Vagina (tissue), 2 donors: ENCODE results near the gene LRMDA. TPM values are rescaled to one million over a fixed set of nuclear protein-coding genes. Genes with fewer than 3 reads are reported as not detected.

ENCODE experiments used
- DNase-seq, 2 donors: peaks; one replicate each; pipeline ENCODE4 v3.0.0-alpha.2; 2017; ENCODE audit errors: extremely low spot score in 2 of 2
- H3K27ac ChIP-seq: fragments of 200-600 bp; sonication (generic); one replicate; pipeline ENCODE4 v1.5.1; 2019
- H3K27me3 ChIP-seq: fragments of 200-600 bp; sonication (generic); one replicate; pipeline ENCODE4 v1.5.1; 2019
- H3K36me3 ChIP-seq, 2 donors: fragments of 200-600 bp; sonication (generic); one replicate each; pipeline ENCODE4 v1.5.1; 2017 to 2019
- H3K4me1 ChIP-seq: fragments of 200-600 bp; sonication (generic); one replicate; pipeline ENCODE4 v1.5.1; 2019
- H3K4me3 ChIP-seq, 2 donors: fragments of 200-600 bp; sonication (generic); 1 replicate in 1 of 2; 2 replicates in 1 of 2; pipeline ENCODE4 v1.5.1; 2016 to 2019
- H3K9me3 ChIP-seq: fragments of 200-600 bp; sonication (generic); one replicate; pipeline ENCODE4 v1.5.1; 2019
- POLR2A ChIP-seq, 2 donors: fragments of 450-650 bp; IDR thresholded peaks; one replicate each; pipeline ENCODE4 v1.6.1; 2017; ENCODE audit warnings: antibody characterized with exemption in 2 of 2, mild to moderate bottlenecking in 2 of 2, moderate library complexity in 2 of 2
- POLR2AphosphoS5 ChIP-seq, 2 donors: sonication (generic); formaldehyde crosslinking; IDR thresholded peaks; one replicate each; pipeline ENCODE4 v1.9.0; 2017; ENCODE audit warnings: antibody characterized with exemption in 2 of 2, mild to moderate bottlenecking in 2 of 2, low read depth in 1 of 2; ENCODE audit not compliant: insufficient read depth in 1 of 2
- intact Hi-C: fragments of 100-400 bp; cut with DNase I; formaldehyde crosslinking; loops from one replicate; pipeline ENCODE4 v1.15.1; 2023
- total RNA-seq: library from RNA; depleted of rRNA; stranded (reverse); fragments of >200 nt; gene quantifications from one replicate; pipeline ENCODE4 v1.2.3, GENCODE V29; 2016
- TF ChIP-seq, protein P1 (sequence below), 3 experiments: fragments of 450-650 bp in 2 of 3; fragments of 200-600 bp in 1 of 3; sonication (generic) in 1 of 3; IDR thresholded peaks; one replicate each; pipeline ENCODE4 v1.5.1; 2017 to 2019; ENCODE audit warnings: antibody characterized with exemption in 3 of 3, mild to moderate bottlenecking in 2 of 3, moderate library complexity in 2 of 3

The LRMDA gene
- total RNA-seq, 1 donor from 2014 or later = 22.6 TPM

DNA sequence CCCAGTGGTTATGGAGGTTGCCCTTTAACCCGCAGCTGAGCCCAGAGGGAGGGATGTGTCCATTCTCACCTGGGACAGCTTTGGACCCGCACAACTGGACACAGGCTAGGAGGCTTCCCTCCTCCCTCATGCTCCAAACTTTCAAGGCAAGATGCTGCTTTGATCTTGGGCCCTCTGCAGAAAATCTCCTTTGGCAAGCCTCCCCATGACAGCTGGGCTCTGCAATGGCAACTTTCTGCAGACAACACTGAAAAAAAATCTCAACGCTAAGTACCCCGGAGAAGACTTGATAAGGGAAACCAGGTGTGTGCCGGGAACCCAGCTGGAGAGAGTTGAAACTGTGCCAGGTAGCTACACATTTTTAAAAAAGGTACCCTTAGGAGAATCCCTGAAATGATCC is 610.1 kb downstream of the LRMDA start:
- no peaks in the 10 kb centered on the region for H3K4me1 ChIP-seq
- no peaks in the 10 kb centered on the region for H3K36me3 ChIP-seq
- H3K9me3 ChIP-seq = no peaks in the 10 kb centered on the region
- no peaks in the 10 kb centered on the region for H3K27me3 ChIP-seq
- intact Hi-C loops = no loop called here
- no peak overlapping the region for H3K4me3 ChIP-seq
- no peak overlapping the region for H3K27ac ChIP-seq
- DNase-seq = no peak
- TF ChIP-seq, protein P1, sequence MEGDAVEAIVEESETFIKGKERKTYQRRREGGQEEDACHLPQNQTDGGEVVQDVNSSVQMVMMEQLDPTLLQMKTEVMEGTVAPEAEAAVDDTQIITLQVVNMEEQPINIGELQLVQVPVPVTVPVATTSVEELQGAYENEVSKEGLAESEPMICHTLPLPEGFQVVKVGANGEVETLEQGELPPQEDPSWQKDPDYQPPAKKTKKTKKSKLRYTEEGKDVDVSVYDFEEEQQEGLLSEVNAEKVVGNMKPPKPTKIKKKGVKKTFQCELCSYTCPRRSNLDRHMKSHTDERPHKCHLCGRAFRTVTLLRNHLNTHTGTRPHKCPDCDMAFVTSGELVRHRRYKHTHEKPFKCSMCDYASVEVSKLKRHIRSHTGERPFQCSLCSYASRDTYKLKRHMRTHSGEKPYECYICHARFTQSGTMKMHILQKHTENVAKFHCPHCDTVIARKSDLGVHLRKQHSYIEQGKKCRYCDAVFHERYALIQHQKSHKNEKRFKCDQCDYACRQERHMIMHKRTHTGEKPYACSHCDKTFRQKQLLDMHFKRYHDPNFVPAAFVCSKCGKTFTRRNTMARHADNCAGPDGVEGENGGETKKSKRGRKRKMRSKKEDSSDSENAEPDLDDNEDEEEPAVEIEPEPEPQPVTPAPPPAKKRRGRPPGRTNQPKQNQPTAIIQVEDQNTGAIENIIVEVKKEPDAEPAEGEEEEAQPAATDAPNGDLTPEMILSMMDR (IDR thresholded peaks at IDR 0.05) = no peak
- TF ChIP-seq POLR2AphosphoS5 (IDR thresholded peaks at IDR 0.05; ENCODE audit: insufficient read depth in 1 of 2, low read depth in 1 of 2) (no peak), POLR2A (IDR thresholded peaks at IDR 0.05) (no peak)

DNA sequence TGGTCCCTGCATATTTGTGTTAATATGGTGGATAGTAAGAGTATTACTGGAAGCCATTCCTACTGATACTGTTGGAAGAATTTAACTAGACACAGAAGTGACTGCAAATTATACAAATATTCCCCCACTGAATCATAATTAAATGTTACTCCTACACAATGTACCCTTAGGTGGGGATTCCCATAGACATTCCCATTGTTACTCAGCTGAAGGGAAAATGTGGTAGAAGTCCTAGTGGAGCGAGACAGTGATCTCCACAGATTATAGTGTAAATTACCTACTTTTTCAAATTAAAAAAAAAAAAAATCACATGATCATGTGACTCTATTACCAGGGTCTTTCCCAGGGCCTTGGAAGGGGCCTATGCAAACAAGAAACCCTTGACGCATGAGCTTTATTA is 611.8 kb downstream of the LRMDA start:
- no peak for DNase-seq
- Histone ChIP-seq H3K27me3 (no peaks in the 10 kb centered on the region), H3K27ac (no peak overlapping the region), H3K4me3 (no peak overlapping the region), H3K9me3 (no peaks in the 10 kb centered on the region), H3K36me3 (no peaks in the 10 kb centered on the region), H3K4me1 (no peaks in the 10 kb centered on the region)
- no peak for TF ChIP-seq POLR2AphosphoS5 (IDR thresholded peaks at IDR 0.05; ENCODE audit: insufficient read depth in 1 of 2, low read depth in 1 of 2)
- TF ChIP-seq, protein P1 (IDR thresholded peaks at IDR 0.05) = no peak
- no peak for TF ChIP-seq POLR2A (IDR thresholded peaks at IDR 0.05)
- intact Hi-C loops = no loop called here

DNA sequence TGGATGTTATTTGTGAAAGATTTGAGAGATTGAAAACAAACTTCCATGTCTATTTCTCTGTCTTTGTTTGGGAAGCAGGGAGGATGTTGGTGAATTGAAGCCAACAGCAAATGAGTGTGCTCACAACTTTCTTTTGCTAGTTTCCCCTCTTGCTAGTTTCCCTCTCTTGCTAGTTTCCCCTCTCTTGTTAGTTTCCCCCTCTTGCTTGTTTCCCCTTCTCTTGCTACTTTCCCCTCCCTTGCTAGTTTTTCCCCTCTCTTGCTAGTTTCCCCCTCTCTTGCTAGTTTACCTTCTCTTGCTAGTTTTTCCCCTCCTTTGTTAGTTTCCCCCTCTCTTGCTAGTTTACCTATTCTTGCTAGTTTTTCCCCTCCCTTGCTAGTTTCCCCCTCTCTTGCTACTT is 613.3 kb downstream of the LRMDA start:
- no peak for DNase-seq
- no peak for TF ChIP-seq POLR2AphosphoS5 (IDR thresholded peaks at IDR 0.05; ENCODE audit: insufficient read depth in 1 of 2, low read depth in 1 of 2)
- TF ChIP-seq, protein P1 (IDR thresholded peaks at IDR 0.05) = no peak
- no peaks in the 10 kb centered on the region for H3K27me3 ChIP-seq
- H3K4me1 ChIP-seq = peaks cover 4% of the 10 kb centered on the region
- H3K27ac ChIP-seq = no peak overlapping the region
- no peak overlapping the region for H3K4me3 ChIP-seq
- no peaks in the 10 kb centered on the region for H3K9me3 ChIP-seq
- intact Hi-C loops = no loop called here
- H3K36me3 ChIP-seq = no peaks in the 10 kb centered on the region

DNA sequence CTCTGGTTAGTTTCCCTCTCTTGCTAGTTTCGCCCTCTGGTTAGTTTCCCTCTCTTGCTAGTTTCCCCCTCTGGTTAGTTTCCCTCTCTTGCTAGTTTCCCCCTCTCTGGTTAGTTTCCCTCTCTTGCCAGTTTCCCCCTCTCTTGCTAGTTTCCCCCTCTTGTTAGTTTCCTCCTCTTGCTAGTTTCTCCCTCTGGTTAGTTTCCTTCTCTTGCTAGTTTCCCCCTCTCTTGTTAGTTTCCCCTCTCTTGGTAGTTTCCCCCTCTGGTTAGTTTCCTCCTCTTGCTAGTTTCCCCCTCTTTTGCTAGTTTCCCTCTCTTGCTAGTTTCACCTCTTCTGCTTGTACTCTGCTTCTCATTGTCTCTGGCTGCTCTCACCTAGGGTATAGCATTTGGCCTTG is 613.8 kb downstream of the LRMDA start:
- no peak overlapping the region for H3K4me3 ChIP-seq
- no peaks in the 10 kb centered on the region for H3K36me3 ChIP-seq
- no peak for DNase-seq
- no peaks in the 10 kb centered on the region for H3K27me3 ChIP-seq
- H3K4me1 ChIP-seq = peaks cover 8% of the 10 kb centered on the region
- no peak overlapping the region for H3K27ac ChIP-seq
- no peaks in the 10 kb centered on the region for H3K9me3 ChIP-seq
- intact Hi-C loops = no loop called here
- TF ChIP-seq POLR2AphosphoS5 (IDR thresholded peaks at IDR 0.05; ENCODE audit: insufficient read depth in 1 of 2, low read depth in 1 of 2) (no peak), POLR2A (IDR thresholded peaks at IDR 0.05) (no peak)
- TF ChIP-seq, protein P1 (IDR thresholded peaks at IDR 0.05) = no peak

DNA sequence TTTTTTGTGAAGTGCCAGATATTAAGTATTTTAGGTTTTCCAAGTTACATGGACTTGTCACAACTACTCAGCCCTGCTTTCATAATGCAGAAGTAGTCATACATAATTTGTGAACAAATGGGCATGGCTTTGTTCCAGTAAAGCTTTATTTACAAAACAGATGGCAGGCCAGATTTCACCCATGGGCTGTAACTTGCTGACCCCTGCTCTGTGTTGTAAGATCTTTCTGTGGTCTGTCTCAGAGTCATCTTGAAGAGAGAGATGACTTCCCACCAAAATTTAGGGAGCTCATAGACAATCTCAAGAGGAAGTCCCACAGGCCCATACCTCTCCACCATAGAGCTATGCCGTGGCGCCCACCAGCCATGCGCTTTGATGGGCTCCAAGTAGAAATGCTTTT is 616.1 kb downstream of the LRMDA start:
- no peaks in the 10 kb centered on the region for H3K36me3 ChIP-seq
- H3K4me1 ChIP-seq = peaks cover 11% of the 10 kb centered on the region
- H3K4me3 ChIP-seq = no peak overlapping the region
- TF ChIP-seq, protein P1 (IDR thresholded peaks at IDR 0.05) = no peak
- TF ChIP-seq POLR2AphosphoS5 (IDR thresholded peaks at IDR 0.05; ENCODE audit: insufficient read depth in 1 of 2, low read depth in 1 of 2) (no peak), POLR2A (IDR thresholded peaks at IDR 0.05) (no peak)
- H3K9me3 ChIP-seq = no peaks in the 10 kb centered on the region
- intact Hi-C loops = no loop called here
- H3K27ac ChIP-seq = no peak overlapping the region
- DNase-seq = no peak
- no peaks in the 10 kb centered on the region for H3K27me3 ChIP-seq
